HEK293 (cell line): ENCODE results near the gene MT1B.
A peak's percentile ranks its signal among the peaks of the same experiment; 100 is the strongest.

Source experiments
- CTCF ChIA-PET: fragments of 350-600 bp; formaldehyde crosslinking; extraction: SDS; loops from one replicate; lab custom pipeline; 2021; ENCODE audit warnings: antibody characterized with exemption; lab: Yijun Ruan, JAX
- POLR2A ChIA-PET: fragments of 300-600 bp; formaldehyde crosslinking; extraction: SDS; loops from one replicate; lab custom pipeline; 2020; ENCODE audit warnings: antibody characterized with exemption, inconsistent platforms; lab: Yijun Ruan, JAX
- H3K27ac ChIP-seq: fragments of 200-500 bp; sonication (Bioruptor generic); 2 replicates; pipeline ENCODE4 v1.5.1; 2014; ENCODE audit warnings: low read depth, low read length, control low read depth, inconsistent platforms; ENCODE audit errors: extremely low read depth
- H3K36me3 ChIP-seq, 2 experiments: fragments of 200-500 bp in 1 of 2; sonication (Bioruptor generic) in 1 of 2; 1 replicate in 1 of 2; 2 replicates in 1 of 2; pipeline ENCODE4 v1.5.1; 2014 to 2017; ENCODE audit warnings: inconsistent platforms in 2 of 2, low read length in 2 of 2; ENCODE audit not compliant: control insufficient read depth in 2 of 2, insufficient read depth in 1 of 2
- H3K4me1 ChIP-seq: fragments of 200-500 bp; sonication (Bioruptor generic); 2 replicates; pipeline ENCODE4 v1.5.1; 2014; ENCODE audit warnings: mild to moderate bottlenecking, low read length, inconsistent platforms; ENCODE audit not compliant: control insufficient read depth, insufficient read depth
- H3K4me3 ChIP-seq: 2 replicates; pipeline ENCODE4 v1.5.1; 2011; ENCODE audit warnings: low read depth, mild to moderate bottlenecking, control low read depth, low read length, moderate library complexity
- H3K9me3 ChIP-seq: fragments of 200-500 bp; sonication (Bioruptor generic); 2 replicates; pipeline ENCODE4 v1.5.1; 2014; ENCODE audit warnings: low read depth, low read length, inconsistent platforms; ENCODE audit not compliant: control insufficient read depth, insufficient read depth
- GLI4 ChIP-seq: fragments of 450-650 bp; formaldehyde crosslinking; IDR thresholded peaks from 2 replicates; pipeline ENCODE4 v1.5.1; 2016; ENCODE audit warnings: missing biosample characterization, missing genetic modification characterization
- KLF16 ChIP-seq: fragments of 450-650 bp; formaldehyde crosslinking; IDR thresholded peaks from 2 replicates; pipeline ENCODE4 v1.5.1; 2017; ENCODE audit warnings: missing biosample characterization, missing genetic modification characterization
- KLF9 ChIP-seq: fragments of 450-650 bp; formaldehyde crosslinking; IDR thresholded peaks from 2 replicates; pipeline ENCODE4 v1.5.1; 2016; ENCODE audit warnings: missing biosample characterization, missing genetic modification characterization, low read depth
- MEIS1 ChIP-seq: sonication (generic); formaldehyde crosslinking; IDR thresholded peaks from 2 replicates; pipeline ENCODE4 v1.8.1; 2022; ENCODE audit warnings: missing genetic modification reagents, mild to moderate bottlenecking, borderline replicate concordance
- PRDM6 ChIP-seq: fragments of 450-650 bp; formaldehyde crosslinking; IDR thresholded peaks from 2 replicates; pipeline ENCODE4 v1.5.1; 2017; ENCODE audit warnings: missing biosample characterization, missing genetic modification characterization
- RBAK ChIP-seq: fragments of 450-650 bp; formaldehyde crosslinking; IDR thresholded peaks from 2 replicates; pipeline ENCODE4 v1.5.1; 2016; ENCODE audit warnings: missing biosample characterization, missing genetic modification characterization
- SCRT1 ChIP-seq: fragments of 450-650 bp; formaldehyde crosslinking; IDR thresholded peaks from 2 replicates; pipeline ENCODE4 v1.5.1; 2016; ENCODE audit warnings: missing biosample characterization, missing genetic modification characterization, borderline replicate concordance
- SCRT2 ChIP-seq: fragments of 450-650 bp; formaldehyde crosslinking; IDR thresholded peaks from 2 replicates; pipeline ENCODE4 v1.5.1; 2016; ENCODE audit warnings: missing biosample characterization, missing genetic modification characterization
- SP2 ChIP-seq: fragments of 450-650 bp; formaldehyde crosslinking; IDR thresholded peaks from 2 replicates; pipeline ENCODE4 v1.5.1; 2016; ENCODE audit warnings: missing biosample characterization, missing genetic modification characterization
- YY1 ChIP-seq: fragments of 450-650 bp; formaldehyde crosslinking; IDR thresholded peaks from 2 replicates; pipeline ENCODE4 v1.5.1; 2018; ENCODE audit warnings: missing biosample characterization, missing genetic modification characterization
- ZBTB6 ChIP-seq: fragments of 450-650 bp; formaldehyde crosslinking; IDR thresholded peaks from 2 replicates; pipeline ENCODE4 v1.5.1; 2017; ENCODE audit warnings: missing biosample characterization, missing genetic modification characterization
- ZFP3 ChIP-seq: fragments of 450-650 bp; formaldehyde crosslinking; IDR thresholded peaks from 2 replicates; pipeline ENCODE4 v1.5.1; 2016; ENCODE audit warnings: low read depth, missing biosample characterization, missing genetic modification characterization
- ZFP37 ChIP-seq: fragments of 450-650 bp; formaldehyde crosslinking; IDR thresholded peaks from 2 replicates; pipeline ENCODE4 v1.5.1; 2016; ENCODE audit warnings: missing biosample characterization, missing genetic modification characterization
- ZNF280C ChIP-seq: fragments of 450-650 bp; formaldehyde crosslinking; IDR thresholded peaks from 2 replicates; pipeline ENCODE4 v1.5.1; 2016; ENCODE audit warnings: missing biosample characterization, missing genetic modification characterization
- ZNF48 ChIP-seq: fragments of 450-650 bp; formaldehyde crosslinking; IDR thresholded peaks from 2 replicates; pipeline ENCODE4 v1.5.1; 2016; ENCODE audit warnings: missing biosample characterization, missing genetic modification characterization
- ZNF544 ChIP-seq: fragments of 450-650 bp; formaldehyde crosslinking; IDR thresholded peaks from 2 replicates; pipeline ENCODE4 v1.5.0; 2017; ENCODE audit warnings: missing biosample characterization, missing genetic modification characterization
- ZNF623 ChIP-seq: fragments of 450-650 bp; formaldehyde crosslinking; IDR thresholded peaks from 2 replicates; pipeline ENCODE4 v1.5.1; 2016; ENCODE audit warnings: missing biosample characterization, missing genetic modification characterization
- ZNF624 ChIP-seq: fragments of 450-650 bp; formaldehyde crosslinking; IDR thresholded peaks from 2 replicates; pipeline ENCODE4 v1.5.1; 2017; ENCODE audit warnings: missing biosample characterization, missing genetic modification characterization
- ZNF670 ChIP-seq: fragments of 450-650 bp; formaldehyde crosslinking; IDR thresholded peaks from 2 replicates; pipeline ENCODE4 v1.5.1; 2016; ENCODE audit warnings: missing biosample characterization, missing genetic modification characterization, low read depth

Gene MT1B

GRCh38 chr16:56667581-56668571 lies 16.2 kb downstream of the MT1B start, which contains the start of gene MT1G:
MT1G (minus strand) TSS chr16:56668065; CDS start chr16:56667993, 72 bp downstream.
- POLR2A ChIA-PET, result no interaction called here

GRCh38 chr16:56669005-56669839 lies 17.5 kb downstream of the MT1B start, which contains the start of gene MT1H:
MT1H (plus strand) TSS chr16:56669814; CDS start chr16:56669885, 71 bp downstream.
- H3K9me3 ChIP-seq, result no peaks in the 10 kb centered on the region
- no peak within 1 kb of the TSS for H3K4me3 ChIP-seq
- CTCF ChIA-PET, result interaction anchor here (1.0 kb wide), 1 partner anchor 92 kb away, joined by 3 read pairs; no protein-coding TSS in a partner anchor
- H3K27ac ChIP-seq, result no peak within 1 kb of the TSS
- POLR2A ChIA-PET, result no interaction called here
- no peaks in the 10 kb centered on the region for H3K4me1 ChIP-seq
- H3K36me3 ChIP-seq, result no peaks in the 10 kb centered on the region
- no peak for TF ChIP-seq GLI4 (tag by site-specific recombination)
- peak; percentile 49; the same call in 1 of the 2 replicates for TF ChIP-seq SCRT2
- TF ChIP-seq, all 188 proteins: peak for 1

More at GRCh38 chr16:56667581-56668571, 16.2 kb downstream of the MT1B start, which contains the start of gene MT1G:
- H3K4me3 ChIP-seq, result no peak within 1 kb of the TSS
- no peak within 1 kb of the TSS for H3K27ac ChIP-seq
- TF ChIP-seq ZNF544 (tag by site-specific recombination), result no peak
- no peak for TF ChIP-seq RBAK (tag by site-specific recombination)
- TF ChIP-seq ZNF280C (tag by site-specific recombination), result no peak
- TF ChIP-seq SCRT1 (tag by site-specific recombination), result no peak
- no peak for TF ChIP-seq ZFP3 (tag by site-specific recombination)
- CTCF ChIA-PET, result interaction anchor here (1.0 kb wide), 1 partner anchor 91 kb away, joined by 3 read pairs; no protein-coding TSS in a partner anchor
- no peaks in the 10 kb centered on the region for H3K4me1 ChIP-seq
- no peaks in the 10 kb centered on the region for H3K36me3 ChIP-seq
- H3K9me3 ChIP-seq, result no peaks in the 10 kb centered on the region

GRCh38 chr16:56669840-56670619 lies 18.3 kb downstream of the MT1B start:
- Histone ChIP-seq H3K27ac (no peak overlapping the region), H3K4me1 (no peaks in the 10 kb centered on the region), H3K4me3 (no peak overlapping the region), H3K36me3 (no peaks in the 10 kb centered on the region)
- ChIA-PET POLR2A (no interaction called here), CTCF (no interaction called here)
- TF ChIP-seq SCRT2 (0 out of 2 replicates have a peak, but pooled peaks have one; percentile 0), SP2 (tag by site-specific recombination) (no peak)
- TF ChIP-seq, all 188 proteins: peak for 1
- no peaks in the 10 kb centered on the region for H3K9me3 ChIP-seq

- Histone ChIP-seq H3K4me1 (no peaks in the 10 kb centered on the region), H3K4me3 (no peak overlapping the region), H3K9me3 (no peaks in the 10 kb centered on the region), H3K27ac (no peak overlapping the region), H3K36me3 (no peaks in the 10 kb centered on the region)
- ChIA-PET POLR2A (no interaction called here), CTCF (no interaction called here)
- TF ChIP-seq ZNF48, result no peak
- TF ChIP-seq YY1 (tag by site-specific recombination), result no peak
- no peak for TF ChIP-seq MEIS1 (CRISPR knock-in tag)
- TF ChIP-seq ZNF623 (tag by site-specific recombination), result no peak
- no peak for TF ChIP-seq PRDM6
- TF ChIP-seq KLF16 (tag by site-specific recombination), result no peak
- TF ChIP-seq ZBTB6 (tag by site-specific recombination), result no peak
- TF ChIP-seq ZFP37 (tag by site-specific recombination), result no peak
- no peak for TF ChIP-seq KLF9
- TF ChIP-seq ZNF670, result no peak
- no peak for TF ChIP-seq ZNF624 (tag by site-specific recombination)
These were observed 18.9 kb downstream of the MT1B start for GRCh38 chr16:56670620-56670934.
